BLaER1 treated with 17β-estradiol and CSF1 and Interleukin-3, amounts not matched to agents 10 nM and 100 nM (cell line): ENCODE data around the gene TMEM163.
"Not testable (repeated sequence)": the region's sequence is repeated elsewhere in the genome, so short reads cannot be mapped to it uniquely, and the experiment has no call there.

ENCODE experiments used
- H3K27ac ChIP-seq, 11 experiments: shearing (Covaris generic); formaldehyde crosslinking; 2 replicates each; pipeline ENCODE4 v1.8.1; 2022
- H3K27me3 ChIP-seq, 11 experiments: shearing (Covaris generic); formaldehyde crosslinking; 2 replicates each; pipeline ENCODE4 v1.8.1; 2022
- H3K36me3 ChIP-seq, 11 experiments: shearing (Covaris generic); formaldehyde crosslinking; 2 replicates each; pipeline ENCODE4 v1.8.1; 2022
- H3K4me1 ChIP-seq, 10 experiments: shearing (Covaris generic); formaldehyde crosslinking; 2 replicates each; pipeline ENCODE4 v1.8.1; 2022
- H3K4me2 ChIP-seq, 11 experiments: shearing (Covaris generic); formaldehyde crosslinking; 2 replicates each; pipeline ENCODE4 v1.8.1; 2022
- H3K4me3 ChIP-seq, 10 experiments: shearing (Covaris generic); formaldehyde crosslinking; 2 replicates each; pipeline ENCODE4 v1.8.1; 2022
- H3K9ac ChIP-seq, 11 experiments: shearing (Covaris generic); formaldehyde crosslinking; 2 replicates each; pipeline ENCODE4 v1.8.1; 2022
- H3K9me3 ChIP-seq, 11 experiments: shearing (Covaris generic); formaldehyde crosslinking; replicated peaks in 1 of 11; 2 replicates each; pipeline ENCODE4 v1.8.1; 2022
- H4K20me1 ChIP-seq, 11 experiments: shearing (Covaris generic); formaldehyde crosslinking; 2 replicates each; pipeline ENCODE4 v1.8.1; 2022
- Cebpa-rat ChIP-seq, 11 experiments: shearing (Covaris generic); IDR thresholded peaks; 2 replicates each; pipeline ENCODE4 v1.8.1; 2022

Gene TMEM163

DNA sequence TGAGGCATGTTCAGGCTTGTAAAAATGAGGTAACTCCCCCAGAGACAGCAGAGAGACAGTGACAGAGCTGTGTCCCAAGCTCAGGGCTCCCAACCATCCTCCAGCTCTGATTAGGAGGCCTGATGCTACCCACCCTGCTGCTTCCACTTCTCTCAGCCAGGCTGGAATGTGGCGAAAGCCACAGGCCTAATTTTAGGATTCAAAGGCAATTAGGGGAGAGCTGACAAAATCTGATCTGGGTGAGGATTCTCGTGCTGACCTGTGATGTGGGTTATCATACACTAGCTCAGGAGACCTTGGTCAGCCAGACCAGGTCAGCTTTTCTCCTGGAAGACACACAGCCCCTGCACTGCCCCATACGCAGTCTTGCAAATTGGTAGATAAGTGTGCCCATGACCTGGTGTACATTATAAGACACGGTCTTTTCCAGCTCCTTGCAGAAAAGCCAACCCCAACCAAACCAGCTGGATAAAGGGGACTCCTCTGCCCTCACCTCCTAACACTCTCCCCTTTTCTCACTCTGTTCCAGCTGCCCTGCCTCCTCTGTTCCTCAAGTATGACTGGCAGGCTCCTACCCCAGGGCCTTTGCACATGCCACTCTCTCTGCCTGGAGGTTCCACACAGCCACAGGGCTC is 239.0 kb downstream of the TMEM163 start:
- Histone ChIP-seq H3K4me2 (no peak overlapping the region), H3K4me1 (no peaks in the 10 kb centered on the region; a peak in 1 of 20 replicates), H3K9ac (no peak overlapping the region), H3K27ac (no peak overlapping the region), H3K4me3 (no peak overlapping the region), H3K27me3 (no peaks in the 10 kb centered on the region), H3K36me3 (no peaks in the 10 kb centered on the region), H3K9me3 (no peaks in the 10 kb centered on the region), H4K20me1 (no peaks in the 10 kb centered on the region)
- TF ChIP-seq Cebpa-rat (IDR thresholded peaks at IDR 0.05): no peak

GRCh38 chr2:134476982-134477381 is 241.8 kb downstream of the TMEM163 start:
- not testable (repeated sequence) for H3K36me3 ChIP-seq, H3K4me1 ChIP-seq, H4K20me1 ChIP-seq, H3K4me3 ChIP-seq, H3K4me2 ChIP-seq, H3K9ac ChIP-seq, H3K27ac ChIP-seq, H3K27me3 ChIP-seq
- peaks cover 4 to 12% (median 6%) of the 10 kb centered on the region in 11 experiments; a peak in 14 of 22 replicates for H3K9me3 ChIP-seq

DNA sequence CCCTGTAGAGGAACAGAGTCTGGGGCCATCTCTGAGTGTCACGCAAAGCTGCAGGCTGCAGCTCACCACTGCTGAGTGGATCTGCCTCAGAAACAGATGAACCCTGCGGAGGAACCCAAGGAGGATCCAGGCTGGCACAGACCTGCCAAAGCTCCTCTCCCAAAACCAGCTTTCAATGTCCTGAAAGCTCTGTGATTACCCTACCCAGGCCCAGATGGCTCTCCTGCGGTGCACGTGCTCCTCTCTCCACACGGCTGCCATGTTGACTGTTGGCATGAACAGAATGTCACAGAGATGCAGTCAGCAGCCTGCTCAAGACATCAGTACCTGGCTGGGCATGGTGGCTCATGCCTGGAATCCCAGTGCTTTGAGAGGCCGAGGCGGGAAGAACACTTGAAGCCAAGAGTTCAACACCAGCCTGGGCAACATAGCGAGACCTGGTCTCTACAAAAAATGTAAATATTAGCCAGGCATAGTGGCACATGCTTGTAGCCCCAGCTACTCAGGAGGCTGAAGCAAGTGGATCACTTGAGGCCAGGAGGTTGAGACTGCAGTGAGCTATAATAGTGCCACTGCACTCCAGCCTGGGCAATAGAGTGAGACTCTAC is 248.1 kb downstream of the TMEM163 start:
- no peak overlapping the region for H3K9ac ChIP-seq
- H3K36me3 ChIP-seq: no peaks in the 10 kb centered on the region
- no peaks in the 10 kb centered on the region for H4K20me1 ChIP-seq

DNA sequence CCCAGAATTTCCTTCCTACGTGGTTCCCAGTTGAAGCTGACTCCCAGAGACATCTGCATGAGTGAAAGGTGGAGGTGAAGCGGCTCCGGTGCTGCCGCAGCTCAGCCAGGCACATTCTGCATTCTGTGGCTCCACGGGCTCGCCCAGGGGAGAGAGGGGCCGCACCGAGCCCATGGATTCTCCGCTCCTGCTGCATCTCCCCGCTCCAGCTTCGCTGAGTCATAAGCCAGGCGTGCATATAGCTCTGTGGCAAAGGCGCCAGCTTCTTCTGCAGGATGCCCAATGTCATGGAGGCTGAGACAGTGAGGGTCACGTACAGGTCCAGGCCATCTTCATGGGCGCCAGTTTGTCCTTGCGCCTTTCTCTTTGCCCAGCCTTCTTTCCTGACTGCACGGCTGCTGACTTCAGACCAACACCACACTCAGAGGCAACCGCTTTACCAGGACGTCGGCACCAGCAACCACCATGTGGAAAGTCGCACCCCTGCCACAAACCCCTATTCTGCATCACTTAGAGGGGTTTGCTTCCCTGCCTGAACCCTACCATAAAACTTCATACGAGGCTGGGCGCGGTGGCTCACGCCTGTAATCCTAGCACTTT is 249.2 kb downstream of the TMEM163 start:
- no peak overlapping the region for H3K4me2 ChIP-seq
- no peak overlapping the region for H3K27ac ChIP-seq
- no peaks in the 10 kb centered on the region for H3K27me3 ChIP-seq
- no peak for TF ChIP-seq Cebpa-rat (IDR thresholded peaks at IDR 0.05)
- no peaks in the 10 kb centered on the region for H3K36me3 ChIP-seq
- H3K4me1 ChIP-seq: no peaks in the 10 kb centered on the region
- no peaks in the 10 kb centered on the region for H4K20me1 ChIP-seq
- H3K4me3 ChIP-seq: no peak overlapping the region
- no peak overlapping the region for H3K9ac ChIP-seq
- peaks cover 4 to 12% (median 6%) of the 10 kb centered on the region in 11 experiments; a peak in 14 of 22 replicates for H3K9me3 ChIP-seq

More for the DNA sequence above, 248.1 kb downstream of the TMEM163 start:
- peaks cover 4 to 12% (median 6%) of the 10 kb centered on the region in 11 experiments; a peak in 14 of 22 replicates for H3K9me3 ChIP-seq
- no peak overlapping the region for H3K27ac ChIP-seq
- no peaks in the 10 kb centered on the region for H3K4me1 ChIP-seq
- H3K4me2 ChIP-seq: no peak overlapping the region
- TF ChIP-seq Cebpa-rat (IDR thresholded peaks at IDR 0.05): no peak
- H3K4me3 ChIP-seq: no peak overlapping the region
- H3K27me3 ChIP-seq: no peaks in the 10 kb centered on the region

GRCh38 chr2:134468776-134469175 is 250.0 kb downstream of the TMEM163 start:
- H3K4me1 ChIP-seq: no peaks in the 10 kb centered on the region

DNA sequence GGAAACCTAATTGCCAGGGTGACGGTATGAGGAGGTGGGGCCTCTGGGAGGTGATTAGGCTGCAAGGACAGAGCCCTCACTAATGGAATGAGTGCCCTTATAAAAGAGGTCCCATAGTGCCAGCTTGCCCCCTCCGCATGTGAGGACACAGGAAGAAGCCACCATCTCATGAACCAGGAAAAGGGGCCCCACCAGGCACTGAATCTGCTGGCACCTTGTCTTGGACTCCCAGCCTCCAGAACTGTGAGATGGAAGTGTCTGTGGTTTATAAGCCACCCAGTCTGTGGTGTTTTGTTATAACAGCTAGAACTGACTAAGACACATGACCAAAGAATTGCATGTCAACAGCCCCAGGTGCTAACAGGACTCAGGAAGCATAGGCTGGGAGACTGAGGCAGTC is 250.6 kb downstream of the TMEM163 start:
- Histone ChIP-seq H3K4me1 (no peaks in the 10 kb centered on the region), H3K27me3 (no peaks in the 10 kb centered on the region), H3K4me3 (no peak overlapping the region), H3K27ac (no peak overlapping the region), H3K36me3 (no peaks in the 10 kb centered on the region), H3K9me3 (peaks cover 0 to 7% (median 3%) of the 10 kb centered on the region in 11 experiments; a peak in 13 of 22 replicates), H3K9ac (no peak overlapping the region), H3K4me2 (no peak overlapping the region), H4K20me1 (no peaks in the 10 kb centered on the region)
- TF ChIP-seq Cebpa-rat (IDR thresholded peaks at IDR 0.05): no peak

More at GRCh38 chr2:134468776-134469175, 250.0 kb downstream of the TMEM163 start:
- no peaks in the 10 kb centered on the region for H3K27me3 ChIP-seq
- H3K9me3 ChIP-seq: peaks cover 4 to 11% (median 6%) of the 10 kb centered on the region in 11 experiments; a peak in 14 of 22 replicates
- H3K4me3 ChIP-seq: no peak overlapping the region
- H3K36me3 ChIP-seq: no peaks in the 10 kb centered on the region
- H4K20me1 ChIP-seq: no peaks in the 10 kb centered on the region
- H3K27ac ChIP-seq: no peak overlapping the region
- H3K4me2 ChIP-seq: no peak overlapping the region
- TF ChIP-seq Cebpa-rat (IDR thresholded peaks at IDR 0.05): no peak
- no peak overlapping the region for H3K9ac ChIP-seq

DNA sequence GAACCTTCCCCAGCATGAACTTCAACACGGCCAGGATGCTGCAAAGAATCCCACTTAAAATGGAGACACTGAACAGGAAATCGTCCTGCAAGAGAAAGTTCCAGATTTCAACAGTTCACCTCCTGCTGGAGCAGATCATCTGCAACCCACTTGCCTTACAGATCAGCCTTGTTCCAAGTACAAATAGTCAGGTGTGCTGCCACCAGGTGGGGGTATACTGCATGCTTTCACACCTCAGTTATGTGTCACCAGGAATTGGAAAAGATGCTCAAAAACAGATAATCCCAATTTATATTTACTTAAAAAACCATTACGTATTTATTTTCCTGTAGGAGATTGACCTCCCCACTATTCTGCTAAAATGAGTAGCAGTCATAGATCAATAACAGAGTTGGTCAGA is 252.7 kb downstream of the TMEM163 start:
- H3K9ac ChIP-seq: no peak overlapping the region
- no peaks in the 10 kb centered on the region; a peak in 1 of 22 replicates for H4K20me1 ChIP-seq
- no peaks in the 10 kb centered on the region for H3K9me3 ChIP-seq
- H3K27ac ChIP-seq: no peak overlapping the region
- no peak overlapping the region for H3K4me2 ChIP-seq
- TF ChIP-seq Cebpa-rat (IDR thresholded peaks at IDR 0.05): no peak
- peaks cover 0 to 9% (median 2%) of the 10 kb centered on the region in 10 experiments; a peak in 8 of 20 replicates for H3K4me1 ChIP-seq
- no peak overlapping the region for H3K4me3 ChIP-seq
- H3K27me3 ChIP-seq: no peaks in the 10 kb centered on the region
- no peaks in the 10 kb centered on the region for H3K36me3 ChIP-seq

- Histone ChIP-seq H3K9ac (no peak overlapping the region), H3K4me1 (peaks cover 0 to 16% (median 4%) of the 10 kb centered on the region in 10 experiments; a peak in 10 of 20 replicates), H3K27me3 (no peaks in the 10 kb centered on the region), H3K4me2 (no peak overlapping the region), H3K27ac (no peak overlapping the region), H3K9me3 (no peaks in the 10 kb centered on the region), H4K20me1 (no peaks in the 10 kb centered on the region; a peak in 2 of 22 replicates), H3K36me3 (no peaks in the 10 kb centered on the region), H3K4me3 (no peak overlapping the region)
- no peak for TF ChIP-seq Cebpa-rat (IDR thresholded peaks at IDR 0.05)
Measured at GRCh38 chr2:134465228-134466105, 253.3 kb downstream of the TMEM163 start.

GRCh38 chr2:134463699-134464022 is 255.1 kb downstream of the TMEM163 start:
- no peaks in the 10 kb centered on the region for H3K27me3 ChIP-seq
- H3K9me3 ChIP-seq: no peaks in the 10 kb centered on the region
- peaks cover 0 to 19% (median 6%) of the 10 kb centered on the region in 10 experiments; a peak in 10 of 20 replicates for H3K4me1 ChIP-seq
- H3K4me2 ChIP-seq: no peak overlapping the region
- TF ChIP-seq Cebpa-rat (IDR thresholded peaks at IDR 0.05): no peak
- no peak overlapping the region for H3K9ac ChIP-seq
- no peak overlapping the region for H3K4me3 ChIP-seq
- H3K27ac ChIP-seq: no peak overlapping the region
- no peaks in the 10 kb centered on the region for H3K36me3 ChIP-seq
- no peaks in the 10 kb centered on the region; a peak in 2 of 22 replicates for H4K20me1 ChIP-seq
